NOMO-1 (cell line): ENCODE results near the gene GYS1.
"Not testable (repeated sequence)": the region's sequence is repeated elsewhere in the genome, so short reads cannot be mapped to it uniquely, and the experiment has no call there.

ENCODE experiments used
- DNase-seq, 2 experiments: peaks; one replicate each; lab custom pipeline; 2025; ENCODE audit not compliant: unreplicated experiment in 2 of 2; lab: John Stamatoyannopoulos, UW

GYS1 gene

DNA sequence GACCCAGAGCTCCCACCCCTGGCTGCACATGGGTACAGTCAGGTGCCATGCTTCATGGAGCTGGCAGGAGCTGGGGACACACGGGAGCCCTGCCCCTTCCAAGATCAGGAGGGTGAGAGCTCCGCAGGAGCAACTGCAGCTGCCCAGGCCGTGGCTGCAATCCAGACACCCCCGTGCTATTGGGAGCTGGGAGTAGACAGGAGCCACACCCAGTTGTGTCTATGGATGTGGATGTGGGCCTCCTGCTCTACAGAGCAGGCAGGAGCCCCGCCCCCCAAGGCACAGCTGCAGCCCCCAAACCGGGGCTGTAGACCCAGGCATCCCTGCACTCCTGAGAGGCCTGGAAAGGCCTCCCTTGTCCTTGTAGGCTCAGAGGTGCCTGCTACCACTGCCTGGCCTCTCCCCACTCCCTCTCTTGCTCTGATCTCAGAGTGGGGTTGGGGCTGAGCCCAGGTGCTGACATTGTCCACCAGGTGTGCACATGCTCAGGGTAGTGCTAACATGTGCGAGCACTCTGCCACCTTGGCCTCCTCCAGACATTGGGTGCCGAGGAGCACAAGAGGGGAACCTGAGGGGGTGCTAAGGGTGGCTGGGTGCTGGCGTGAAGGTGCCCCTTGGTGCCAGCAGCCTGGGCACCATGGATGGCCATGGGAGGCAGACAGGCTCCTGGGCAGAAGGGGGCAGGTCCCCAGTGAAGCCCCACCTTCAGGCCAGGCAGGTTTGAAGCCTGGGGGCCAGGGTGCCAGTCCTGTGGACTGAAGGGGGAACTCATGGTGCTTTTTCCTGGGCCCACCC is 46.4 kb downstream of the GYS1 start:
- no peak for DNase-seq

DNA sequence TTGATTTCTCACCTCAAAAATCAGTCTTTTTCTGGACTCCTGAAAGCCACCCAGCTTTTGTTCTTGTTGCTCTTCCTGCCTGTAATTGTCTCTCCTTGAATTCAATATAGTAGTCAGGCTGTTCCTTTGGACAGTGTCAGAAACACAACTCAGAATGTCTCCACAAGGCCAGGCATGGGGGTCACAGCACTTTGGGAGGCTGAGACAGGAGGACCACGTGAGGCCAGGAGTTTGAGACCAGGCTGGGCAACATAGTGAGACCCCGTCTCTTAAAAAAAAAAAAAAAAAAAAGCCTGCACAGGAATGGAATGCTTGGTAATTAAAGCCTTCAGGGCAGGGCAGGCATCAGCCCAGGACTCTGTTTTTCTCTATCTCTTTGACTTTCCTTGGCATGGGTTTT is 47.3 kb downstream of the GYS1 start:
- no peak for DNase-seq

DNA sequence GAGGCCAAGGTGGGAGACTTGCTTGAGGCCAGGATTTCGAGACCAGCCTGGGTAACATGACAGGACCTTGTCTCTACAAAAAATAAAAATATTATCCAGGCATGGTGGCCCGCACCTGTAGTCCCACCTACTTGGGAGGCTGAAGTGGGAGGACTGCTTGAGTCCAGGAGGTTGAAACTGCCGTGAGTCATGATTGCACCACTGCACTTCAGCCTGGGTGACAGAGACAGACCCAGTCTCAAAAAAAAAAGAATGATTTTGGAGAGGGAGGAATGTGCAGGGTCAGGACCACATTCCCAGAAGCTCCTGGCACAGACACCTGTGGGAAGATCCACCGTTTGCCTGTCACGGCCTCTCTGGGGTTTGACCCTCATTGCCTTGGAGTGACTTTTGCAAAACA is 47.7 kb downstream of the GYS1 start:
- no peak for DNase-seq

DNA sequence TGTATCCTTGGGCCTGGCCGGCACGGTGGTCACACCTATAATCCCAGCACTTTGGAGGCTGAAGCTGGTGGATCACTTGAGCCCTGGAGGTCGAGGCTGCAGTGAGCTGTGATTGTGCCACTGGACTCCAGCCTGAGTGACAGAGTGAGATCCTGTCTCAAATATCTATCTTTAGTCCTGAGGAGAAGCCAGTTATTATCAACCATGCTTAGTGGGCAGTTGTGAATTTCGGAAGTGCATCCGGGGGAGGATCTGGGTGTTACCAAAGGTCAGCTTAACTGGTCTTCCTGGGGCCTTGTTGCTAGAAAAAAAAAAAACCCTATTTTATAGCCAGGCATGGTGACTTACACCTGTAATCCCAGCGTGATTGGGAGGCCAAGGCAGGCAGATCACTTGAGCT is 50.0 kb downstream of the GYS1 start:
- DNase-seq: no peak

DNA sequence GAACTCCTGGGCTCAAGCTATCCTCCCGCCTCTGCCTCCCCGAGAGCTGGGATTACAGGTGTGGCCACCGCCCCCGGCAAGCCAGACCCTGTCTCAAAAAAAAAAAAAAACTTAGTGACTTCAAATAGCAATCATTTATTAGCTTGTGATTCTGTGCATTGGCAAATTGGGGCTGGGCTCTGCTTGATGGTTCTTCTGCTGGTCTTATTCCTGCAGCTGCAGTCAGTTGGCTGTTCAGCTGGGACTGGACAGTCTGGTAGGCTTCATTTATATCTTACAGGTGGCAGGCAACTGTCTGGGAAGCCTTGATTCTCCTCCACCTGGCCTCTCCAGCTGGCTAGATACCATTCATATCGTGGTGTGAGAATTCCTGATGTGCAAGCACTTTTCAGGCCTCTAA is 52.2 kb downstream of the GYS1 start:
- no peak for DNase-seq

DNA sequence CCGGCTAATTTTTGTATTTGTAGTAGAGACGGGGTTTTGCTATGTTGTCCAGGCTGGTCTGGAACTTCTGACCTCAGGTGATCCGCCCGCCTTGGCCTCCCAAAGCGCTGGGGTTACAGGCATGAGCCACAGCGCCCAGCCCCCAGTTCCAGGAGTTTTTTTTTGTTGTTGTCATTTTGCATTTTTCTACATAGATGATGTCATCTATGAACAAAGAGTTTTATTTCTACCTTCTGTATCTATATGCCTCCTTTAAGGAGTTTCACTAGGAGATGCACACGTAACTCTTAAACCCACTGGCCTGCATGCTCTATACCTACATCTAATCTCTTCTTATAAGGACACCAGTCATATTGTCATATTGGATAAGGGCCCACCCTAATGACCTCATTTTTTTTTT is 54.9 kb downstream of the GYS1 start:
- DNase-seq: no peak

DNA sequence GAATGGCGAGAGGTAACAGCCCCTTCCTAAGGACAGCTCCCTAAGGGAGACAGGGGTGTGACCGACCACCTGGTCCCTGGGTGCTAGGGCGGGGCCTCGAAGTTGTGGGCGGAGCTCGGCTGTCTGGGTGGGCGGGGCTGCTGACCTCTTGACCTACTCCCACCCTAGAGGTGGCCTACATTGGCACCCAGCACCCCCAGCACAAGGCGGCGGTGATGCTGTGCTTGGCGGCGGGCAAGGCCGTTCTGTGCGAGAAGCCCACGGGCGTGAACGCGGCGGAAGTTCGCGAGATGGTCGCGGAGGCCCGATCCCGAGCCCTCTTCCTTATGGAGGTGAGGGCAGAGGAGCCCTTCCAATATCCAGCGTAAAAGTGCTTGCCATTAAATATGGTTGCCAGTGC is 57.2 kb downstream of the GYS1 start:
- DNase-seq: no peak

DNA sequence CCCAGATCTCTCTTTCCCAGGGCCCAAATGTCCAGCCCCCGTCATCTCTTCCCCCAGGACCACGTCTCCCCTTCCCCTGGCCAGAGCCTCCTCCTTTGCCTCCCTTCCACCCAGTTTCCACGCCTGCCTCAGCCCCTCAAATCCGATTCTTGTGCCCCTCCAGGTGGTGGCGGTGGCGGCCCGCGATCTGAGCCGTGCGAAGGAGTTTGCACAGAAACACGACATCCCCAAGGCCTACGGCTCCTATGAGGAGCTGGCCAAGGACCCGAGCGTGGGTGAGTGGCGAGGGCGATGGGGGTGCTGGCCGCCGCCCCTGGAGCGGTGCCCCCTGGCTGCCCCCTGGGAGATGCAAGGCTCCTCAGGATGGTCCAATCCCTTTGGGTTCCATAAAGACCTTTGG is 58.3 kb downstream of the GYS1 start:
- no peak for DNase-seq

DNA sequence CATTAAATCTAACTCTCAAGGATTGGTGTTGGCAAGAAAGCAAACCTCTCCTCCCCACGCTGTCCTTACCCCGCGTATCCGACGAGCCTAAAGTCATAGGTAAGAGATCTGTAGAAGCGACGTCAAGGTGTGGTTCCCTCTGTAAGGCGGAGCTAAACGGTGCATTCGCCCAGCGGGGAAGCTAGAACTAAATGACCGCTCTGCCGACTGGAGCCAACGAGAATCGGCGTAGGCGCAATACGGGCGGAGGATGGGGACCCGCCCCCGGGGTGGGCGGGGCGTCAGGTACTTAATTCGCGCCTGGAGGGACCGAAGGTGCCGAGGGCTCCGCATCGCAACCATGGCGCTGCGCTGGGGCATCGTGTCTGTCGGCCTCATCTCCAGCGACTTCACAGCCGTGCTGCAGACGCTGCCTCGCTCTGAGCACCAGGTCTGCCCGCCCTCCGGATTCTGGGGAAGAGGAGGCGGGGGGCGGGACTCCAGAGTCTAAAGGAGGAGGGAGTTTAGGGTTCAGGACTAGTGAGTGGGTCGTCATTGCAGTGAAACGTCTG is 59.7 kb downstream of the GYS1 start, which contains the start of gene DHDH:
TSS of gene DHDH (plus strand) at position 318 of the 551 bp plus-strand sequence. CDS start at position 341, 23 bp downstream.
- peak; percentile 78 to 84 for DNase-seq

DNA sequence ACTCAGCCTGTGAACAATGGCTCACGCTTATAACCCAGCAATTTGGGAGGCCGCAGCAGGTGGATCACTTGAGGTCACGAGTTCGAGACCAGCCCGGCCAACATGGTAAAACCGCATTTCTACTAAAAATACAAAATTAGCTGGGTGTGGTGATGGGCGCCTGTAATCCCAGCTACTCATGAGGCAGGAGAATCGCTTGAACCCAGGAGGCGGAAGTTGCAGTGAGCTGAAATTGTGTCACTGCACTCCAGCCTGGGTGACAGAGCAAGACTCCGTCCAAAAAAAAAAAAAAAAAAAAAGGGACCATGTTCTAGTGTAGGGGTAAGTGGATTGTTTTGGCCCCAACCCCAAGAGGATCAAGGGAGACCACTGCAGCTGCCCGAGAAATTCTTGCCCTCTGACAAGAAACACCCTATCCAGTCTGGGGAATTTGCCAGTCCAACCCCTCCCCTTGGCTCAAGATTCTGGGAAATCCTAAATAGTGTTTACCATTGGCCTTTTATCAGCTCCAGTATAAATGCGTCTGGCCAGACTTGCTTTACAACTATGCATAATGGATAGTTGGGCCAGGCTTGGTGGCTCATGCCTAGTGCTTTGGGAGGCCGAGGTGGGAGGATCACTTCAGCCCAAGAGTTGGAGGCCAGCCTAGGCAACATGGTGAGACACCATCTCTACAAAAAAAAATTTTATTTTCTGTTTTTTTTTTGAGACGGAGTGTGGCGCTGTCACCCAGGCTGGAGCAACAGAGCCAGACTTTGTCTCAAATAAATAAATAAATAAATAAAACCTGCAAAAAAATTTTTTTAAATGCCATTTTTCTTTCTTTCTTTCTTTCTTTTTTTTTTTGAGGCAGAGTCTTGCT is 64.7 kb downstream of the GYS1 start:
- no peak for DNase-seq

DNA sequence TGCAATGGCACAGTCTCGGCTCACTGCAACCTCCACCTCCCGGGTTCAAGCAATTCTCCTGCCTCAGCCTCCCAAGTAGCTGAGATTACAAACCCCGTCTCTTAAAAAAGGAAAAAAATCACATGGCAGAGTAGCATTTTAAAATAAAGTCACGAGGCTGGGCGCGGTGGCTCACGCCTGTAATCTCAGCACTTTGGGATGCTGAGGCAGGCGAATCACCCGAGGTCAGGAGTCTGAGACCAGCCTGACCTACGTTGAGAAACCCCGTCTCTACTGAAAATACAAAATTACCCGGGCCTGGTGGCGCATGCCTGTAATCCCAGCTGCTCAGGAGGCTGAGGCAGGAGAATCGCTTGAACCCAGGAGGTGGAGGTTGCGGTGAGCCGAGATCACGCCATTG is 65.4 kb downstream of the GYS1 start:
- not testable (repeated sequence) for DNase-seq

DNA sequence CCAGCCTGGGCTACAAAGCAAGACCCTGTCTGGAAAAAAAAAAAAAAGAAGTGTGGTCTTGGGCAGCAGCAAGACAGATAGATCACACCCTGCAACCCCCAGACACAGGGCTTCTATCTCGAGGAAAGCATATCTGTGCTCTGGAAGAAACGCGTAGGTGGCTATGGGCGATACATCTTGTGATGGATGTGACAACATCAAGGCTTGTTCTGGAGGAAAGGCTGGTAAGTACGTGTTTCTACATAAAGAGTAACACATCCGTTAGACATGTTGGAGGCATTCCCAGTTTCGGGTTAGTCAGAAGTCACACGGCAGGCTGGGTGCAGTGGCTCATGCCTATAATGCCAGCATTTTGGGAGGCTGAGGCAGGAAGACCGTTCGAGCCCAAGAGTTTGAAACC is 66.2 kb downstream of the GYS1 start:
- no peak for DNase-seq

DNA sequence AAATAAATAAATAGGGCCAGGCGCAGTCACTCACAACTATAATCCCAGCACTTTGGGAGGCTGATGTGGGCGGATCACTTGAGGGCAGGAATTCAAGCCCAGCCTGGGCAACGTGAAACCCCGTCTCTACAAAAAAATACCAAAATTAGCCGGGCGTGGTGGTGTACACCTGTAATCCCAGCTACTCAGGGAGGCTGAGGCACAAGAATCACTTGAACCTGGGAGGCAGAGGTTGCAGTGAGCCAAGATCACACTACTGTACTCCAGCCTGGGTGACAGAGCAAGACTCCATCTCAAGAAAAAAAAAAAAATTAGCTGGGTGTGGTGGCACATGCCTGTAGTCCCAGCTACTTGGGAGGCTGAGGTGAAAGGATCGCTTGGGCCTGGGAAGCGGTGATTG is 67.2 kb downstream of the GYS1 start:
- not testable (repeated sequence) for DNase-seq

DNA sequence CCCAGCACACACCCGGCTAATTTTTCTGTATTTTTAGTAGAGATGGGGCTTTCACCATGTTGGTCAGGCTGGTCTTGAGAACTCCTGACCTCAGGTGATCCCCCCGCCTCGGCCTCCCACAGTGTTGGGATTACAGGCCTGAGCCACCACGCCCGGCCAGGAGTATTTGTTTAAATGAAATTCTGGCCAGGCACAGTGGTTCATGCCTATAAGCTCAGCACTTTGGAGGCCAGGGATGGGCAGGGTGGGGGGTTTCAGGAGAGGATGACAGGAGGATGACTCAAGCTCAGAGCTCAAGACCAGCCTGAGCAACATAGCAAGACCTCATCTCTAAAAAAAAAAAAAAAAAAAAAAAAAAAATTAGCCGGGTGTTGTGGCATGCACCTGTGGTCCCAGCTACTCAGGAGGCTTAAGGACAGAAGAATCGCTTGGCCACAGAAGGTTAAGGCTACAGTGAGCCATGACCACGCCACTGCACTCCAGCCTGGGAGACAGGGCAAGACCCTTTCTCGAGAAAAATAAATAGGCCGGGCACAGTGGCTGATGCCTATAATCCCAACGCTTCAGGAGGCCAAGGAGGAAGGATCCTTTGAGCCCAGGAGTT is 67.8 kb downstream of the GYS1 start:
- DNase-seq: no peak

DNA sequence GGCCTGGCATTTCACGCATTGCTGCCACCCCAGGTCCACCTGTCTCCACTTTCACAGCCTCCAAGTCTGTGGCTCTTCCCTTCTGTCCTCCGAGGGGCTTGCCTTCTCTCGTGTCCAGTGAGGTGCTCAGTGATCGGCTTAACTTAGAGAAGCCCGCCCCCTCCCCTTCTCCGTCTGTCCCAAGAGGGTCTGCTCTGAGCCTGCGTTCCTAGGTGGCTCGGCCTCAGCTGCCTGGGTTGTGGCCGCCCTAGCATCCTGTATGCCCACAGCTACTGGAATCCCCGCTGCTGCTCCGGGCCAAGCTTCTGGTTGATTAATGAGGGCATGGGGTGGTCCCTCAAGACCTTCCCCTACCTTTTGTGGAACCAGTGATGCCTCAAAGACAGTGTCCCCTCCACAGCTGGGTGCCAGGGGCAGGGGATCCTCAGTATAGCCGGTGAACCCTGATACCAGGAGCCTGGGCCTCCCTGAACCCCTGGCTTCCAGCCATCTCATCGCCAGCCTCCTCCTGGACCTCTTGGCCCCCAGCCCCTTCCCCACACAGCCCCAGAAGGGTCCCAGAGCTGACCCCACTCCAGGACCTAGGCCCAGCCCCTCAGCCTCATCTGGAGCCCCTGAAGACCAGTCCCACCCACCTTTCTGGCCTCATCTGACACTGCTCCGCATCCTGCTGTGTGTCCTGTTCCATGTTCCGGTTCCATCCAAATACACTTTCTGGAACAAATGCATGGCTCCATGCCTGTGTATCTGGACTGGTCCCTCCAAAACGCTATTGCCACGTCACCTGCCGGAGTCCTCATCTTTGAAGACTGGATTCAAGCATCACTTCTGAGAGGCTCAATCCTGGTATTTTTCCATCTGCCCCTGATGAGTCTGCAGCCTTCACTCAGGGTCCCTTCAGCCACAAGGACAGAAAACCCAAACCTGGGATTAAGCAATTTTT is 70.3 kb downstream of the GYS1 start:
- DNase-seq: no peak

DNA sequence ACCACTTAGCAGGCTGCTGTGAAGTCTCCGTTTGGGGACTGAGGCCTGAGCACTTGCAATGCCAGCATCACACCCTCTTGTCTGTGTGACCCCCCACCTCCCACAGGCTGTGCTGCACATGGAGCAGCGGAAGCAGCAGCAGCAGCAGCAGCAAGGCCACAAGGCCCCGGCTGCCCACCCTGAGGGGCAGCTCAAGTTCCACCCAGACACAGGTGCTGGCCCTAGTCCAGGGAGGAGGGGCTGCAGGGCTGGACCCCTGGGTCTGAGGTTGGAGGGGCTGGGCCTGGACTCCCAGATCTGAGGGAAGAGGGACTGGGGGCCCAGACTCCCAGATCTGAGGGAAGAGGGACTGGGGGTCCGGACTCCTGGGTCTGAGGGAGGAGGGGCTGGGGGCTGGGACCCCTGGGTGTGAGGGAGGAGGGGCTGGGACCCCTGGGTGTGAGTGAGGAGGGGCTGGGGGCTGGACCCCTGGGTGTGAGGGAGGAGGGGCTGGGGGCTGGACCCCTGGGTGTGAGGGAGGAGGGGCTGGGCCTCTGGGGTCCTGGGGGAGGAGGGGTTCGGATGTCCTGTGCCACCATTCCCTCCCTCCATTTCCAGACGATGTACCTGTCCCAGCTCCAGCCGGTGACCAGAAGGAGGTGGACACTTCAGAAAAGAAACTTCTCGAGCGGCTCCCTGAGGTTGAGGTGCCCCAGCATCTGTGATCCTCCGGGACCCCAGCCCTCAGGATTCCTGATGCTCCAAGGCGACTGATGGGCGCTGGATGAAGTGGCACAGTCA is 71.2 kb downstream of the GYS1 start:
- no peak for DNase-seq

DNA sequence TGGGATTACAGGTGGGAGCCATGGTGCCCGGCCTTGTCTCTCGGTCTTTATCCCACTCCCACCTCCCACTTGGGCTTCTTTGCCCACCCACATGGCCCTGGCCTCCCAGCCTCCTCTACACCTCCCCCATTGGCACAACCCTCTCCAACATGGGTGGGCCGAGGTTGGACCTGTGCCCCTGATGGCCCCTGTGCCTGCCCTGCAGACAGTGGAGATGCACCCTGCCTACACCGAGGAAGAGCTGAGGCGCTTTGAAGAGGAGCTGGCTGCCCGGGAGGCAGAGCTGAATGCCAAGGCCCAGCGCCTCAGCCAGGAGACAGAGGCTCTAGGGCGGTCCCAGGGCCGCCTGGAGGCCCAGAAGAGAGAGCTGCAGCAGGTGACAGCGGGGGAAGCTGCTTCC is 72.2 kb downstream of the GYS1 start:
- no peak for DNase-seq

DNA sequence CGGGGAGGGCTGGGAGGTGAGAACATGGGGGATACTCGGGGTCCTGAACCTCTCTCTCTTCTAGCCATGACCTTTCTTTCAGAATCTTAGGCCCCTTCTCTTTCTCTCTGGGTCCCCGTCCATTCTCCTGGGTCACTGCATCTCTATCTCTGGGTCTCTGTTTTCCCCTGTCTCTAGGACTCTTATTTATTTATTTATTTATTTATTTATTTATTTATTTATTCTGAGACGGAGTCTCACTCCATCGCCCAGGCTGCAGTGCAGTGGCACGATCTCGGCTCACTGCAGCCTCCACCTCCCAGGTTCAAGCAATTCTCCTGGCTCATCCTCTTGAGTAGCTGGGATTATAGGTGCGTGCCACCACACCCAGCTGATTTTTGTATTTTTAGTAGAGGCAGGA is 73.8 kb downstream of the GYS1 start:
- not testable (repeated sequence) for DNase-seq

DNA sequence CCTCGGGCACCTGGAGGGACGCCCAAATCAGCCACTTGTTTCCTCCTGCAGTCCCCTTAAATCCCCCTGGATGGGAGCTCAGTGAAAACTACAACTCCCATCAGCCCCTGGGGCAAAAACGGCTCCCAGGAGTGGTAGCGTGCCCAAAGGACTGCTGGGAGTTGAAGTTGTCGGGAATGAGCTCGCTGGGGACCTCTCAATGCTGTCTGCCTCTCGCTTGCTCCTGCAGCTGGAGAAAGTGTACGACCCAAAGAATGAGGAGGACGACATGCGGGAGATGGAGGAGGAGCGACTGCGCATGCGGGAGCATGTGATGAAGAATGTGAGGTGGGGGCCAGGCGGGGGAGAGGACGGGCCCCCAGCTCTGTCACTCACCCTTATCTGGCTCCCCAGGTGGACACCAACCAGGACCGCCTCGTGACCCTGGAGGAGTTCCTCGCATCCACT is 74.3 kb downstream of the GYS1 start:
- DNase-seq: peak in 1 of 2 experiments; percentile 5
